Transverse colon (tissue), 4 donors: ENCODE data around the gene ATP5F1D. TPM values are rescaled to one million over a fixed set of nuclear protein-coding genes. Genes with fewer than 3 reads are reported as not detected.

Experiments
- DNase-seq: peaks from one replicate; pipeline ENCODE4 v3.0.0-alpha.2; 2019
- H3K27ac ChIP-seq, 4 donors: fragments of 200-600 bp; sonication (generic); 2 replicates each; pipeline ENCODE4 v1.5.1; 2016 to 2018; ENCODE audit warnings: inconsistent platforms in 4 of 4
- H3K27me3 ChIP-seq: fragments of 200-600 bp; sonication (generic); 2 replicates; pipeline ENCODE4 v1.5.1; 2017; ENCODE audit warnings: inconsistent platforms
- H3K36me3 ChIP-seq, 4 donors: fragments of 200-600 bp; sonication (generic); 2 replicates each; pipeline ENCODE4 v1.5.1; 2017 to 2019; ENCODE audit warnings: inconsistent platforms in 4 of 4
- H3K4me1 ChIP-seq, 4 donors: fragments of 200-600 bp; sonication (generic); 2 replicates each; pipeline ENCODE4 v1.5.1; 2017 to 2020; ENCODE audit warnings: inconsistent platforms in 4 of 4
- H3K4me3 ChIP-seq, 4 donors: fragments of 200-600 bp; sonication (generic); 1 replicate in 1 of 4; 2 replicates in 3 of 4; pipeline versions ENCODE4 v1.5.1 to v1.6.1; 2017 to 2019; ENCODE audit warnings: inconsistent platforms in 4 of 4
- H3K9me3 ChIP-seq, 2 donors: fragments of 200-600 bp; sonication (generic); 2 replicates each; pipeline ENCODE4 v1.5.1; 2017 to 2019; ENCODE audit warnings: inconsistent platforms in 2 of 2
- CTCF ChIP-seq, 5 experiments: fragments of 200-600 bp in 3 of 5; fragments of 450-650 bp in 2 of 5; sonication (generic) in 3 of 5; IDR thresholded peaks; 1 replicate in 2 of 5; 2 replicates in 3 of 5; pipeline ENCODE4 v1.5.1; 2016 to 2017; ENCODE audit warnings: antibody characterized with exemption in 5 of 5, inconsistent platforms in 3 of 5, mild to moderate bottlenecking in 2 of 5, moderate library complexity in 1 of 5
- EP300 ChIP-seq: sonication (generic); formaldehyde crosslinking; IDR thresholded peaks from one replicate; pipeline ENCODE4 v1.6.1; 2017; ENCODE audit warnings: antibody characterized with exemption, low read depth
- POLR2A ChIP-seq: fragments of 450-650 bp; IDR thresholded peaks from one replicate; pipeline ENCODE4 v1.6.1; 2016; ENCODE audit warnings: antibody characterized with exemption, mild to moderate bottlenecking, moderate library complexity
- POLR2AphosphoS5 ChIP-seq, 3 donors: sonication (generic); formaldehyde crosslinking; IDR thresholded peaks; one replicate each; pipeline ENCODE4 v1.6.1; 2016; ENCODE audit warnings: antibody characterized with exemption in 3 of 3
- WGBS, 2 donors: methylation state at CpG; one replicate each; pipeline ENCODE4 v1.1.5; 2018; ENCODE audit warnings: low coverage in 1 of 2; 5-methylcytosine and 5-hydroxymethylcytosine counted together
- in situ Hi-C, 4 donors: fragments of 200-750 bp; cut with MboI; loops; one replicate each; pipeline versions ENCODE4 v1.15.0 to v1.15.1; 2017; ENCODE audit warnings: low sequenced_read_pairs in 3 of 4, low pct_ligation_motif_present in 1 of 4, low pct_unique_long_range_greater_than_20kb in 1 of 4
- intact Hi-C: fragments of 100-400 bp; cut with DNase I; formaldehyde crosslinking; loops from one replicate; pipeline ENCODE4 v1.15.1; 2023; ENCODE audit warnings: low total_unique reads
- total RNA-seq, 4 donors: library from RNA; depleted of rRNA; stranded (reverse); fragments of >200 nt; gene quantifications; one replicate each; pipeline ENCODE4 v1.1.0, GENCODE V29; 2016

The ATP5F1D gene
- total RNA-seq, 4 donors from 2014 or later = 157 to 650 (median 240) TPM

- no peak for TF ChIP-seq POLR2A
- peak in 4 of 5 experiments; percentile 22 to 56 (median 27) for TF ChIP-seq CTCF (IDR thresholded peaks at IDR 0.05)
- H3K27me3 ChIP-seq = no peaks in the 10 kb centered on the region
- H3K4me1 ChIP-seq = peaks cover 0 to 14% (median 5%) of the 10 kb centered on the region in 4 donors
- intact Hi-C loops (no loop called here), in situ Hi-C loops (no loop called here)
- WGBS, 2 donors = 53 to 87% methylated on average over 11 to 38 of the region's 48 CpGs
- no peak overlapping the region for H3K4me3 ChIP-seq
- H3K27ac ChIP-seq = peak overlapping the region in 1 of 4 donors; percentile 19
- DNase-seq = no peak
- H3K9me3 ChIP-seq = no peaks in the 10 kb centered on the region
- H3K36me3 ChIP-seq = peaks cover 0 to 29% (median 6%) of the 10 kb centered on the region in 4 donors
Observed at GRCh38 chr19:1223018-1223855, 18.3 kb upstream of the ATP5F1D start.

- Histone ChIP-seq H3K27me3 (no peaks in the 10 kb centered on the region), H3K4me3 (no peak overlapping the region), H3K27ac (no peak overlapping the region), H3K9me3 (no peaks in the 10 kb centered on the region), H3K36me3 (peaks cover 0 to 30% (median 6%) of the 10 kb centered on the region in 4 donors), H3K4me1 (peaks cover 0 to 10% (median 2%) of the 10 kb centered on the region in 4 donors)
- TF ChIP-seq EP300 (no peak), CTCF (IDR thresholded peaks at IDR 0.05) (no peak), POLR2AphosphoS5 (IDR thresholded peaks at IDR 0.05) (no peak), POLR2A (no peak)
- intact Hi-C loops (no loop called here), in situ Hi-C loops (no loop called here)
- DNase-seq = no peak
- 69% methylated on average over 5 of the region's 16 CpGs; no CpG with 5 or more reads in 1 of the 2 donors for WGBS, 2 donors
Observed at GRCh38 chr19:1224047-1224825, 17.3 kb upstream of the ATP5F1D start.

GRCh38 chr19:1224847-1225246 is 16.7 kb upstream of the ATP5F1D start:
- WGBS, 2 donors = 87% methylated on average over 12 of the region's 16 CpGs; no CpG with 5 or more reads in 1 of the 2 donors
- Histone ChIP-seq H3K36me3 (peaks cover 0 to 30% (median 6%) of the 10 kb centered on the region in 4 donors), H3K27ac (no peak overlapping the region), H3K9me3 (no peaks in the 10 kb centered on the region), H3K4me1 (peaks cover 0 to 10% (median 1%) of the 10 kb centered on the region in 4 donors), H3K27me3 (no peaks in the 10 kb centered on the region), H3K4me3 (no peak overlapping the region)
- in situ Hi-C loops = no loop called here
- TF ChIP-seq POLR2A = no peak
- TF ChIP-seq POLR2AphosphoS5 (IDR thresholded peaks at IDR 0.05) = no peak
- no peak for TF ChIP-seq EP300
- TF ChIP-seq CTCF (IDR thresholded peaks at IDR 0.05) = no peak
- intact Hi-C loops = no loop called here
- no peak for DNase-seq

GRCh38 chr19:1225440-1226226 is 15.9 kb upstream of the ATP5F1D start:
- Histone ChIP-seq H3K9me3 (no peaks in the 10 kb centered on the region), H3K27ac (no peak overlapping the region), H3K4me1 (peaks cover 0 to 10% (median 1%) of the 10 kb centered on the region in 4 donors), H3K36me3 (peaks cover 0 to 25% (median 6%) of the 10 kb centered on the region in 4 donors), H3K4me3 (no peak overlapping the region), H3K27me3 (no peaks in the 10 kb centered on the region)
- intact Hi-C loops (no loop called here), in situ Hi-C loops (no loop called here)
- TF ChIP-seq POLR2A (no peak), EP300 (no peak), CTCF (IDR thresholded peaks at IDR 0.05) (no peak), POLR2AphosphoS5 (IDR thresholded peaks at IDR 0.05) (no peak)
- 84% methylated on average over 17 of the region's 29 CpGs; no CpG with 5 or more reads in 1 of the 2 donors for whole genome bisulfite sequencing, 2 donors
- DNase-seq = no peak
